ENCODE measurements around the gene ITIH2. TPM values are rescaled to one million over a fixed set of nuclear protein-coding genes. Genes with fewer than 3 reads are reported as not detected.
A peak's percentile ranks its signal among the peaks of the same experiment; 100 is the strongest.
"Not testable (repeated sequence)": the region's sequence is repeated elsewhere in the genome, so short reads cannot be mapped to it uniquely, and the experiment has no call there.

Gene ITIH2
- total RNA-seq, 8 experiments from 2014 or later, result 0.05 to 398 (median 0.13) TPM; not detected in 3

DNA sequence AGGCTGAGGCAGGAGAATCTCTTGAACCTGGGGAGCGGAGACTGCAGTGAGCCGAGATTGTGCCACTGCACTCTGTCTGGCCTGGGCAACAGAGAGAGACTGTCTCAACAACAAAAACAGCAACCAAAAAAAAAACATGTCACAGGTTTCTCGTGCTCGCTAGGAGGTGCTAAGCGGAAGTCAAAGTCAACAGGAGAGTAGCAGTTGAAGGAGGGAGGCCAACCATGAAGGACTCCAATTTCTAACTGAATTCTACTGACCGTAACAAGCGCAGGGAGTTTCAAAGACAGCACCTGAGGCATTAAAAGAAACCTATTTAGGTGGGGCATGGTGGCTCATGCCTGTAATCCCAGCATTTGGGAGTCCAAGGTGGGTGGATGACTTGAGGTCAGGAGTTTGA lies 65.3 kb downstream of the ITIH2 start:
- no peak for ATAC-seq (replicated peaks in 6 of 8)
- no peaks in the 10 kb centered on the region for H3K4me1 ChIP-seq (replicated peaks in 1 of 2)
- in situ Hi-C loops (cut with MboI; ENCODE audit: low pct_unique_long_range_greater_than_20kb in 2 of 9, low sequenced_read_pairs in 9 of 9, unreplicated experiment in 9 of 9), result no loop called here
- H3K4me3 ChIP-seq, result no peak overlapping the region
- WGBS, 10 experiments, result 84 to 100% (median 94%) methylated on average over 1 to 7 of the region's 7 CpGs; no CpG with 5 or more reads in 1 of the 10 experiments
- no peak overlapping the region for H3K27ac ChIP-seq

- in situ Hi-C loops (cut with MboI; ENCODE audit: low pct_unique_long_range_greater_than_20kb in 2 of 9, low sequenced_read_pairs in 9 of 9, unreplicated experiment in 9 of 9), result no loop called here
- no peak for ATAC-seq (replicated peaks in 6 of 8)
- 58 to 100% (median 93%) methylated on average over 2 to 10 of the region's 10 CpGs for WGBS, 10 experiments
- Histone ChIP-seq H3K27ac (no peak overlapping the region), H3K4me1 (replicated peaks in 1 of 2) (no peaks in the 10 kb centered on the region), H3K4me3 (no peak overlapping the region)
Observed at GRCh38 chr10:7773845-7774801, 71.0 kb downstream of the ITIH2 start.

GRCh38 chr10:7776777-7777176 lies 73.7 kb downstream of the ITIH2 start:
- no peak overlapping the region for H3K27ac ChIP-seq
- H3K4me3 ChIP-seq, result no peak overlapping the region
- in situ Hi-C loops (cut with MboI; ENCODE audit: low pct_unique_long_range_greater_than_20kb in 2 of 9, low sequenced_read_pairs in 9 of 9, unreplicated experiment in 9 of 9), result no loop called here
- ATAC-seq (replicated peaks in 6 of 8), result no peak
- H3K4me1 ChIP-seq (replicated peaks in 1 of 2), result no peaks in the 10 kb centered on the region
- 89 to 100% (median 100%) methylated on average over 1 to 2 of the region's 2 CpGs; no CpG with 5 or more reads in 3 of the 10 experiments for WGBS, 10 experiments

GRCh38 chr10:7782194-7782593 lies 79.1 kb downstream of the ITIH2 start:
- H3K4me3 ChIP-seq; H3K27ac ChIP-seq; ATAC-seq (replicated peaks in 6 of 8); in situ Hi-C loops (cut with MboI; ENCODE audit: low pct_unique_long_range_greater_than_20kb in 2 of 9, low sequenced_read_pairs in 9 of 9, unreplicated experiment in 9 of 9): not testable (repeated sequence)
- WGBS, 10 experiments, result 90 to 100% (median 100%) methylated on average over 1 to 2 of the region's 6 CpGs; no CpG with 5 or more reads in 5 of the 10 experiments
- peaks cover 2 to 14% of the 10 kb centered on the region in 2 donors for H3K4me1 ChIP-seq (replicated peaks in 1 of 2)

- H3K4me1 ChIP-seq (replicated peaks in 1 of 2), result peaks cover 2 to 28% of the 10 kb centered on the region in 2 donors
- peak overlapping the region in 2 of 5 donors; percentile 92 for H3K4me3 ChIP-seq
- WGBS, 10 experiments, result 67 to 100% (median 88%) methylated on average over 1 to 3 of the region's 3 CpGs; no CpG with 5 or more reads in 1 of the 10 experiments
- no peak for ATAC-seq (replicated peaks in 6 of 8)
- in situ Hi-C loops (cut with MboI; ENCODE audit: low pct_unique_long_range_greater_than_20kb in 2 of 9, low sequenced_read_pairs in 9 of 9, unreplicated experiment in 9 of 9), result no loop called here
- no peak overlapping the region for H3K27ac ChIP-seq
Observed at GRCh38 chr10:7786430-7786829, 83.3 kb downstream of the ITIH2 start.

GRCh38 chr10:7787150-7787856 lies 84.2 kb downstream of the ITIH2 start:
- 0 to 20% (median 4%) methylated on average over 1 to 6 of the region's 26 CpGs; no CpG with 5 or more reads in 2 of the 10 experiments for WGBS, 10 experiments
- Histone ChIP-seq H3K4me3 (peak overlapping the region; percentile 68 to 97 (median 92)), H3K27ac (peak overlapping the region; percentile 70 to 78), H3K4me1 (replicated peaks in 1 of 2) (peaks cover 2 to 28% of the 10 kb centered on the region in 2 donors)
- in situ Hi-C loops (cut with MboI; ENCODE audit: low pct_unique_long_range_greater_than_20kb in 2 of 9, low sequenced_read_pairs in 9 of 9, unreplicated experiment in 9 of 9), result no loop called here
- peak; percentile 11 to 38 (median 32) for ATAC-seq (replicated peaks in 6 of 8)

DNA sequence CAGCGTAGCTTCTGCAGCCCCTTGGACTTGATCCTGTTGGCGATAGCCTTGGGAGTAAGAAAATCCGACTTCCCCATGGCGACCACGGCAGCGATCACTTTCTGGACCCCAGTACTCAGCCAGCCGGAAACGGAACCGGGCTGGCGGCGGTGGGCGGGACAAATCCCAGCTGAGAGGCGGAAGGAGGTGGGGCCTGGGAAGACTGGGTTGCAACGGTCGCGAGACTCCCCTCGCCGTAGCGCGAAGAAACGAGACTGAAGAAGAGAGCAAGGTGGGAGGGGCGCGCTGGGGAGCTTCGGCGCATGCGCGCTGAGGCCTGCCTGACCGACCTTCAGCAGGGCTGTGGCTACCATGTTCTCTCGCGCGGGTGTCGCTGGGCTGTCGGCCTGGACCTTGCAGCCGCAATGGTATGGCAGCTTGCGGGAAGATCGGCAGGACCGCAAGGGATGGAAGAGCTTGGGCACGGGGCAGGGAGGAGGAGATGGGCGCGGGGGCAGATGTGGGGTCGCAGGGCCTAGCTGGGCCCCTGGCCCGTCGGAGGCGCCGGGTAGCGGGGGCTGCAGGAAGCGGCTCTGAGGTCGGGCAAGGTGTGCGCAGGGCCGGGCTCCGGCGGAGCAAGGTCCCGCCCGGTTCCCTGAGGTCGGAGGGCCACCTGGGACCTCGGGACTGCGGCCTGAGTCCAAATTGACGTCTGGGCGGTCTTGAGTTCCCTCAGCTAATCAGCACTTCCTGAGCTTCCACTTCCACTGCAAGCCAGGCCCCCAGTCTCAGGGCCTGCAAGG lies 84.9 kb downstream of the ITIH2 start, which contains the start of the genes ATP5F1C and KIN:
Gene ATP5F1C (plus strand): TSS at position 321 of the 782 bp plus-strand sequence. CDS start 31 bp downstream, at position 352.
Gene KIN (minus strand): TSS at position 137 of the 782 bp plus-strand sequence. CDS start 60 bp downstream, at position 77.
- Histone ChIP-seq H3K4me3 (peak within 1 kb of the TSS; percentile 68 to 97 (median 92)), H3K27ac (peak within 1 kb of the TSS; percentile 80 to 84), H3K4me1 (replicated peaks in 1 of 2) (peaks cover 2 to 28% of the 10 kb centered on the region in 2 donors)
- peak; percentile 84 to 96 (median 95) for ATAC-seq (replicated peaks in 6 of 8)
- in situ Hi-C loops (cut with MboI; ENCODE audit: low pct_unique_long_range_greater_than_20kb in 2 of 9, low sequenced_read_pairs in 9 of 9, unreplicated experiment in 9 of 9), result no loop called here
- WGBS, 10 experiments, result 0% methylated on average over 1 to 13 of the region's 59 CpGs; no CpG with 5 or more reads in 7 of the 10 experiments

DNA sequence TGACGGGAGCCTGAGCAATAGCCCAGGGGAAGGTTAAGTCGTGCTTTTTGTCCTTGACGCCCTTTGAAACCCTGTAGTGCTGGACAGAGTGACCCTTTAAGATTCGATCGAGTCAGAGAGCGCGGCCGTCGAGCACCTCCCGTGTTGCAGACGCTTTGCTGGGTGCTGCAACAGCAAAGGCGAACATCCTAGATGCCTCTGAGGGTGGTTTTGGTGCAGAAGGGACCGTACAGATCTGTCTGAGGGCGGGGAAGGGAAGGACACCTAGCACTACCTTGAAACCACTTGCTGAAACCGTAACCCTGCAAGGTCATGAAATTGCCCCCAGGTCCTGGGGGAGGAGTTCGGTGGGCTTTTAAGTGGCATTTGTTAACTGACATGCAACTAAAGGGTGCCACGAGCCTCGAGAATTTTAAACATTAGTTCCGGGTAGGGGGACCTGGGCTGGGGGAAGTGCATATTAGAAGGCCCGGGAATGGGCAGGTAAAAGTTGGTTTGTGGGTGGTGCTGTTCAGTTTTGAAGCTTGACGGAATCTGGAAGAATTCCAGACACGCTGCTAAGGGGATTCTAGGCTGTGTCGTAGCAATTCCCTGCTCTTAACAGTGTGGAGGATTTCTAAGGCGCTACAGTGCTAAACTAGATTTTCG lies 85.6 kb downstream of the ITIH2 start:
- Histone ChIP-seq H3K4me1 (replicated peaks in 1 of 2) (peaks cover 2 to 28% of the 10 kb centered on the region in 2 donors), H3K27ac (peak overlapping the region; percentile 80 to 84), H3K4me3 (peak overlapping the region; percentile 68 to 97 (median 92))
- 0 to 13% (median 0%) methylated on average over 2 to 14 of the region's 25 CpGs; no CpG with 5 or more reads in 1 of the 10 experiments for WGBS, 10 experiments
- ATAC-seq (replicated peaks in 6 of 8), result peak; percentile 1 to 14 (median 3)
- in situ Hi-C loops (cut with MboI; ENCODE audit: low pct_unique_long_range_greater_than_20kb in 2 of 9, low sequenced_read_pairs in 9 of 9, unreplicated experiment in 9 of 9), result no loop called here

DNA sequence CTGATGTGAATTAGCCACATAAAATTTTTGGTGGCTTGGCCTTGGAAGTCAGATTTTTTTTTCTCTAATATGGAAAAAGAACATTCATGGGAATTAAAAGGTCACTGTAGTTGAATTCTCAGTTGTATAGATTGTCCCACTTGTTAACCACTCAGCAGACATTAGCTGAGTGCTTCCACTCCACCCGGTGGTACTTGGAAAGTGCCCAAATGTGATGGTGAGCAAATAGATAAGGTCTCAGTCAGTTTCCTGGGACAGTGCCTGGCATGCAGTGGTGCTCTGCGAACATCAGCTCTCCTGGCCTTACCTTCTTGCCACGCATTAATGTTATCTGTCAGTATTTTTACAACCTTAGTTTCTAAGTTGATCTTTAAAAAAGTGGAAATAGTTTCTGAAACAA lies 86.3 kb downstream of the ITIH2 start:
- Histone ChIP-seq H3K27ac (no peak overlapping the region), H3K4me3 (peak overlapping the region; percentile 68 to 97 (median 92)), H3K4me1 (replicated peaks in 1 of 2) (peaks cover 2 to 28% of the 10 kb centered on the region in 2 donors)
- ATAC-seq (replicated peaks in 6 of 8), result no peak
- WGBS, 10 experiments, result 0 to 53% (median 42%) methylated on average over 1 to 3 of the region's 3 CpGs; no CpG with 5 or more reads in 1 of the 10 experiments
- in situ Hi-C loops (cut with MboI; ENCODE audit: low pct_unique_long_range_greater_than_20kb in 2 of 9, low sequenced_read_pairs in 9 of 9, unreplicated experiment in 9 of 9), result no loop called here

- in situ Hi-C loops (cut with MboI; ENCODE audit: low pct_unique_long_range_greater_than_20kb in 2 of 9, low sequenced_read_pairs in 9 of 9, unreplicated experiment in 9 of 9), result no loop called here
- no peak overlapping the region for H3K27ac ChIP-seq
Observed at GRCh38 chr10:7792541-7792940, 89.4 kb downstream of the ITIH2 start.

GRCh38 chr10:7794251-7795026 lies 91.3 kb downstream of the ITIH2 start:
- in situ Hi-C loops (cut with MboI; ENCODE audit: low pct_unique_long_range_greater_than_20kb in 2 of 9, low sequenced_read_pairs in 9 of 9, unreplicated experiment in 9 of 9), result no loop called here
- H3K27ac ChIP-seq, result no peak overlapping the region
- WGBS, 10 experiments, result 72 to 100% (median 92%) methylated on average over 2 to 4 of the region's 4 CpGs
- H3K4me1 ChIP-seq (replicated peaks in 1 of 2), result peaks cover 0 to 9% of the 10 kb centered on the region in 2 donors
- ATAC-seq (replicated peaks in 6 of 8), result no peak
- H3K4me3 ChIP-seq, result no peak overlapping the region

More at GRCh38 chr10:7792541-7792940, 89.4 kb downstream of the ITIH2 start:
- no peak for ATAC-seq (replicated peaks in 6 of 8)
- peaks cover 0 to 14% of the 10 kb centered on the region in 2 donors for H3K4me1 ChIP-seq (replicated peaks in 1 of 2)
- 67 to 100% (median 86%) methylated on average over 1 of the region's 1 CpG; no CpG with 5 or more reads in 6 of the 10 experiments for WGBS, 10 experiments
- no peak overlapping the region for H3K4me3 ChIP-seq

Measured in motor neuron (in vitro differentiated cells).